IPS-18c (cell line): Measurements from ENCODE around the gene POLR2J.

Source experiments
- H3K4me3 ChIP-seq: 2 replicates; pipeline ENCODE4 v1.7.0; 2013; ENCODE audit warnings: low read depth, mild to moderate bottlenecking, low read length, moderate library complexity; ENCODE audit not compliant: insufficient read depth
- H3K9me3 ChIP-seq: one replicate; pipeline ENCODE4 v1.6.1; 2013; ENCODE audit warnings: mild to moderate bottlenecking, low read length, moderate library complexity; ENCODE audit not compliant: control insufficient read depth, insufficient read depth

Gene POLR2J

DNA sequence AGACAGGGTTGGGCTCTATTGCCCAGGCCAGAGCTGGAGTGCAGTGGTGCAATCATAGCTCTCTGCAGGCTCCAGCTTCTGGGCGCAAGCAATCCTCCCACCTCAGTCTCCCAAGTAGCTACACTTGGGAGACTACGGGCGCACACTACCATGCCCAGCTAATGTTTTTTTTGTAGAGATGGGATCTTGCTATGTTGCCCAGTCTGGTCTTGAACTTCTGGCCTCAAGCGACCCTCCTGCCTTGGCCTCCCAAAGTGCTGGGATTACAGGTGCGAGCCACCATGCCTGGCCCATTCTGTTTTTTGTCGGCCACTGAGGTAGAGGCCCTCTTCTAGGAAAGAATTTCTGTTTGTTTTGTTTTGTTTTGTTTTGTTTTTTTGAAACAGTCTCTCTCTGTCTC is 26.3 kb downstream of the POLR2J start:
- Histone ChIP-seq H3K4me3 (no peak overlapping the region), H3K9me3 (no peaks in the 10 kb centered on the region)

DNA sequence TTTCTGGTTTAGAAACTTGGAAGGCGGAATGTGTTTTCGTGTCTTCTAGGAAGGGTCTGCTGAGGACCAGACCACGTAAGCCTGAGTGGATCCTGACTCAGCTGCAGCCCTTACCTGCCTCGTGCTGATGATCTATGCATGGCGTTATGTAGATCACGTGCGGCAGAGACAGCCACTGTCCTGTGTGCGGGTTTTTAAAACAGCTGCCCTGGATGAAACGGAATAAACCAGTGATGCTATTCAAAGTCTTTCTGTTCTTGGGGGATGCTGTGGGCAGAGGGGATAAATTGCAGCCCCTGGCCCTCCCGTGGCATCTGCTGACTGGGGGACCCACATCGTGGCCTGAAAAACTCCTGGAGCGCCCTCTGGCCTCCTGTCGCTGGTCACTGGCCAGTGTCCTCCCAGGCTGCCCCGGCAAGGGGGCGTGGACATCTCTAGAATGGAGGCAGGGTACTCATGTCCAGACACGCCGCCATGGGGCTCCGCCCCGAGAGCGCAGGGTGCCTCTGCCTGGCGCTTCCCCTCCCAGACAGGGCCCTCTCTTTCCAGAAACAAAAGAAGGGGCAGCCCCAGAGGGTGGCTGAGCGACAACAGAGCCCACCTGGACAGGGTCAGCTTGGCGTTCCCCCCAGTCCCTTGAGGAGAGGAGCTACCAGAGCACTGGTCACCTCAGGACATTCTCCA is 27.2 kb downstream of the POLR2J start:
- Histone ChIP-seq H3K4me3 (no peak overlapping the region), H3K9me3 (no peaks in the 10 kb centered on the region)

DNA sequence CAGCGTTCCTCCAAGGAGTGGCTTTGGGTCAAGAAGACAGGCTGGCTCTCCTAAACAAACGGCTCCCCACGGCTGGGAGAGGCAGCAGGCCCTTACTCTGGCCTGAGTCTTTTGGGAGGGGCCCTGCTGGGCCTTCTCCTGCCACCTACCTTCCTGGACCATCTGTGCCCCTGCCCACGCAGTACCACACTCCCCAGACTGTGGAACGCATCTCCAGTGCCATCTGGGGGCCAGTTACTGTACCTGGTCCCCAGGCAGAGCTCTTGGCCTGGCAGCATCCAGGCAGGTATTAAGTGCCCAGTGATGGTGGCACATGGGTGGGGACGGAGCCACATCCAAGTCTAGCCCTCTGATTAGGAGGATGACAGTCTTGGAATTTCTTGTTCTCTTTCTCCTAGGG is 28.5 kb downstream of the POLR2J start:
- no peak overlapping the region for H3K4me3 ChIP-seq
- H3K9me3 ChIP-seq = no peaks in the 10 kb centered on the region

DNA sequence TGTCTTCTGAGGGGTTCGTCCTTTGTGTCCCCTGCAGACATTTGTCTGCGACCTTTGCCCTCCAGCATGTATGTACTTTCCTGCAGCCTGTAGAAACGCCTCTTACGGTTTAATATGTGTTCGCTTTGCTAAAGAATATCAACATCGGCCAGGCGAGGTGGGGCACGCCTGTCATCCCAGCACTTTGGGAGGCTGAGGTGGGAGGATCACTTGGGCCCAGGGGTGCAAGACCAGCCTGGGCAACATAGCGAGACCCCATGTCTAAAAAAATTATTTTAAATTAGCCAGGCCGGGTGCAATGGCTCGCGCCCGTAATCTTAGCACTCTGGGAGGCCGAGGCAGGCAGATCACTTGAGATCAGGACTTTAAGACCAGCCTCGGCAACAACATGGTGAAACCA is 29.6 kb downstream of the POLR2J start:
- Histone ChIP-seq H3K4me3 (no peak overlapping the region), H3K9me3 (no peaks in the 10 kb centered on the region)

DNA sequence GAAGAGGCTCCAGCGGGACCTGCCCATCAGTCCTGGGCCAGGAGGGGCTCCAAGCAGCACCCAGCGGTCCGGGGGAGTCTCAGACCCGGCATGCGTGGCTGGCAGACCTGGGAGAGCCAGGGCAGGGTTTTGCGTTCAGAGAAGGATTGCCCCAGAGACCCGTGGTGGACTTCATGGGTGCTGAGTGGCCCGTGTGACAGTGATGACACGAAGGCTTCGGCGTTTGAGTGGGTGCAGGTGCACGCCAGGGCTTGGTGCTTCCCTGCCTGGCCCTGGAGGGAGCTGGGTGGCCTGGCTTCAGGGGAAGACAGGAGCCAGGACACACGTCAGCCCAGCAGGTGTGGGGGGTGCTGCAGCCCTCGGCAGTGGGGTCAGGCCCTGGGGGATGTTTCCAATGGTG is 31.4 kb downstream of the POLR2J start:
- Histone ChIP-seq H3K9me3 (no peaks in the 10 kb centered on the region), H3K4me3 (no peak overlapping the region)

DNA sequence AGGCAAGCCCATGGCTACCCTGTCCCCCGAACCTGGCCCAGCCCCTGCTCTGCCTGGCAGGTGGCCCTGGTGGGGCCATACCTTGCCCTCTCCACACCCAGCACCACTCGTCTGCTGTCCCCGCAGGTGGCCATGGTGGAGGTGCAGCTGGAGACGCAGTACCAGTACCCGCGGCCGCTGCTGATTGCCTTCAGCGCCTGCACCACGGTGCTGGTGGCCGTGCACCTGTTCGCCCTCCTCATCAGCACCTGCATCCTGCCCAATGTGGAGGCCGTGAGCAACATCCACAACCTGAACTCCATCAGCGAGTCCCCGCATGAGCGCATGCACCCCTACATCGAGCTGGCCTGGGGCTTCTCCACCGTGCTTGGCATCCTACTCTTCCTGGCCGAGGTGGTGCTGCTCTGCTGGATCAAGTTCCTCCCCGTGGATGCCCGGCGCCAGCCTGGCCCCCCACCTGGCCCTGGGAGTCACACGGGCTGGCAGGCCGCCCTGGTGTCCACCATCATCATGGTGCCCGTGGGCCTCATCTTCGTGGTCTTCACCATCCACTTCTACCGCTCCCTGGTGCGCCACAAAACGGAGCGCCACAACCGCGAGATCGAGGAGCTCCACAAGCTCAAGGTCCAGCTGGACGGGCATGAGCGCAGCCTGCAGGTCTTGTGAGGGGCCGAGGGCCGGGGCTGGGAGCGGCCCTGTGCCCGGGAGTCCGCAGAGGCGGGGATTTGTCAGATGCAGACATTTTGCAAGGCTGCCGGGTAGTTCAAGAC is 32.1 kb downstream of the POLR2J start:
- no peak overlapping the region for H3K4me3 ChIP-seq
- H3K9me3 ChIP-seq = no peaks in the 10 kb centered on the region

DNA sequence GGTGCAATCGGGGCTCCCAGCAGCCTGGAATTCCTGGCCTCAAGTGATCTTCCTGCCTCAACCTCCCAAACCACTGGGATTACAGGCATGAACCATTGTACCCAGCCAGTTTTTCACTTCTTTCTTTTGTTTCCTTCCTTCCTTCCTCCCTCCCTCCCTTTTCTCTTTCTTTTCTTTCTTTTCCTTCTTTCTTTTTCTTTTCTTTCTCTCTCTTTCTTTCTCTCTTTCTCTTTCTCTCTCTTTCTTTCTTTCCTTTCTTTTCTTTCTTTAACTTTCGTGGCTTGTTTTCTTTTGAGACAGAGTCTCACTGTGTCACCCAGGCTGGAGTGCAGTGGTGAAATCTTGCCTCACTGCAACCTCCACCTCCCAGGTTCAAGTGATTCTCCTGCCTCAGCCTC is 33.0 kb downstream of the POLR2J start:
- H3K4me3 ChIP-seq = no peak overlapping the region
- no peaks in the 10 kb centered on the region for H3K9me3 ChIP-seq

DNA sequence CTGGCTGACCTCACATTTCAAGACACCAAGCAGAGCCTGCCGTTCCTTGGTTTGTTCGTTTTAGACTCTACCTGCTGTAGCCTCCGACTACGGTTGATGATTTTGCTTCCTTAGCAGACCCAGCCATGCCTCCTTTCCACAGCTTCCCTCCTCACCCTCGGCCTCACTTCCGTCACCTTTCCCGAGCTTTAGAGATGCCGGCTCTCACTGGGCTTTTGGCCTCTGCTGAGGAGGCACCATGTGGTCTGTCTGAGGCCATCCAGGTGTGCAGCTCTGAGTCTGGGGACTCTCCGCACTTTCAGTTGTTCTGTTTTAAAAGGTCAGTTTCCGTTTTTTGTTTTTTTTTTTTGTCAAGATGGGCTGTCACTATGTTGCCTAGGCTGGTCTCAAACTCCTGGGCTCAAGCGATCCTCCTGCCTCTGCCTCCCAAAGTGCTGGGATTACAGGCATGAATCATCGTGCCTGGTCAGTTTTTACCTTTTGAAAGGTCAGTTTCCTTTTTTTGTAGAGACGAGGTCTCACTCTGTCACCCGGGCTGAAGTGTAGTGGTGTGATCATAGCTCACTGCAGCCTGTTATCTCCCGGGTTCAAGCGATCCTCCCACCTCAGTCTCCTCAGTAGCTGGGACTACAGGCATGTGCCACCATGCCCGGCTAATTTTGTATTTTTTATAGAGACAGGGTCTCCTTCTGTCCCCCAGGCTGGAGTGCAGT is 33.6 kb downstream of the POLR2J start:
- no peaks in the 10 kb centered on the region for H3K9me3 ChIP-seq
- no peak overlapping the region for H3K4me3 ChIP-seq

DNA sequence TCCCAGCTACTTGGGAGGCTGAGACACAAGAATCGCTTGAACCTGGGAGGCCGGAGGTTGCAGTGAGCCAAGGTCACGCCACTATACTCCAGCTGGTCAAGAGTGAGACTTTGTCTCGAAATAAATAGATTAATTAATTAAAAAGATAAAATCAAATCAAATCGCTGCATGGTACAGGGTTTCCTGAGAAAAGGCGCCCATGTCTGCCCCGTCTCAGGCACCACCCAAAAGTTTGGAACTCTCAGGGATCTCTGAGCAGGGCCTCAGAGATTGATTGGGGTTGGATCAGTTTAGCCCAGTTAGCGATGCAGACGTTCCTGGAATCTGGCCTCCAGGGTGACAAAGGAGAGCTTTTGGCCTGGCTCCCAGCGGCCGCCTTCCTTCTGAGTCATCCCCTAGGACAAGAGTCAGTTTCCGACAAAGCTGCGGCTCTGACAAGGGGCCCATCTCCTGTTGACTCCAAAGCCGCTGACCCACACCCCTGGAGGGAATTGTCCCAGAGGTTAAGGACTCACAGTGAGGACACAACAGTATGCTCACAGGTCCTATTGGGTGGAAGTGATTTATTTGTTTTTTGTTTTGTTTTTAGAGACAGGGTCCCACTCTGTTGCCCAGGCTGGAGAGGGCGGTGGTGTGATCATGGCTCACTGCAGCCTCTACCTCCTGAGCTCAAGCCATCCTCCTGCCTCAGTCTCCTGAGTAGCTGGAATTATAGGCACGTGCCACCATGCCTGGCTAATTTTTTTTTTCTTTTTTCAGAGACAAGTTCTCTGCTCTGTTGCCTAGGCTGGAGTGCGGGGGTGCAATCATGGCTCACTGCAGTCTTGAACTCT is 38.5 kb downstream of the POLR2J start:
- H3K4me3 ChIP-seq = no peak overlapping the region
- H3K9me3 ChIP-seq = no peaks in the 10 kb centered on the region

DNA sequence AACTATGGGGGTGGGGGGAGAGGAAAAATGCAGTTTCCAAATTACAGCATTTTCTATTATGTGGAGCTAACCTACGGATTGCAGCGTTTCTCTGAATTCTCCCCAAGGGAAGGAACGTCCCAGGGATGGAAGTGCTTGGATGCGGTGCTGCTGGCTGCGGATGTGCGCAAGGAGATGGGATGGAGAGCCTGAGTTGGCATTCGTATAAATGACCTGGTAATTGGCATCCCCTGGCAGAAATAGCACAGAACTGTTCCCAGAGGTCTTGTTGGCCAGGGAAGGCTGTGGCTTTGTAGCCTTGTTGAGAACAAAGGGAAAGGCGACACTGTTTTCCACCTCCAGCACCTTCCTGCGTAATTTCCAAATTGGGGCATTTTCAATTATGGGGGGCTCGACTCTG is 42.6 kb downstream of the POLR2J start:
- Histone ChIP-seq H3K9me3 (no peaks in the 10 kb centered on the region), H3K4me3 (no peak overlapping the region)

DNA sequence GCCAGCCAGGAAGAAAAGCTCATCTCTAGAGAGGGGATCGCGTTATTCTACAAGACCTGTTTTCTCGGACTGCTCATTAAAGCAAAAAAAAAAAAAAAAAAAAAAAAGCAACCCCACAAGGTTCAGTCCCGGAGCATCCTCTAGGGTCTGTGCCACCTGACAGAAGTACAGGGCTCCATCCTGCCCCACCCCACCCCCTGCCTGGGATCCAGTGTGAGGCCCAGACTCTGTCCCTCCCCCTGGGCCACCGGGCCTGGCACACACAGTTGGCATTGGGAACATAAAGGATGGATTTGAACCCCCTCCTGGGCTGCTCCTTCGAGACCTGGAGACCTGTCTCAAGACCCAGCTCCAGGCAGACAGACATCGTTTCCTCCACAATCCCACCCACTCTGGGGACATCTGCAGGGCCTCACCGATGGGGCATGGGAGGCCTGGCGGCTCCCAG is 44.7 kb downstream of the POLR2J start:
- Histone ChIP-seq H3K9me3 (no peaks in the 10 kb centered on the region), H3K4me3 (peak overlapping the region; percentile 76)

DNA sequence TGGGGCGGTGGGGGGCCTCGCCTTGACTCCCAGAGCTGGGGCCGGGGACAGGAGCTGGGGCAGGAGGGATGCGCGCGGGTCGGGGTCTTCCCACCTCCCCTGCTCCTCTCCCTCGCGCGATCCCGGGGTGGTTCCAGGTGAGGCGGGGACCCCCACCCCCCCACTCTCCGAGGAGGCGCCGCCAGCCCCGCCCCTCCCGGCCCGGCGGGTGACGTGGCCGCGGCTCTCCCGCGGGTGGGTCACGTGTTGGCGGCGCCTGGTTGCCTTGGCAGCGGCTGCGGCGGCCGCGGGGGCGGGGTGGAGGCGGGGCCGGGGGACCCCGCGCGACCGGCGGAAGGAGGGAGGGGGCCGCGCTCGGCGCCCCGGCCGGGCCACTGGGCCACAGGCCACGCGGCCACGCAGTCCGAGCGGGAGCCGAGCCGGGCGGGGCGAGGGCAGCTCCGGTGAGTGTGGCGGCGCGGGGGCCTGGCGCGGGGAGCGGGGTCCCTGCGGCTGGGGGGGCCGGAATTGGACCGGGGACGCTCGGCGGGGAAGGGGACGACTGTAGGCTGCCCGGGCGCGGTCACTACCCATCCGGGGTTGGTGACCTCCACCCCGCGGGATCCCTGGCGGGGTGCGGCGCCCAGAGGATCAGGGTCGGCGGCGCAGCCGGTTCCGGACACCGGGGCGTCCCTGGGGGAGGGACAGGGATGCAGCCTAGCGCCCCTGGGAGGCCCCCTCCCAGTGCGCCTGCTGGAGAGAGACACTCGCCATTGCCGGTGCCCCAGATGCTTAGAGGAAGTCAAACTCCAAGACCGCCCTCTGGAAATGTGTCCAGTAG is 45.3 kb downstream of the POLR2J start, which contains the start of gene ORAI2:
ORAI2 (plus strand) TSS at position 357 of the 820 bp plus-strand sequence. CDS start 5,382 bp downstream, outside the sequence.
- Histone ChIP-seq H3K9me3 (no peaks in the 10 kb centered on the region), H3K4me3 (peak within 1 kb of the TSS; percentile 76)

DNA sequence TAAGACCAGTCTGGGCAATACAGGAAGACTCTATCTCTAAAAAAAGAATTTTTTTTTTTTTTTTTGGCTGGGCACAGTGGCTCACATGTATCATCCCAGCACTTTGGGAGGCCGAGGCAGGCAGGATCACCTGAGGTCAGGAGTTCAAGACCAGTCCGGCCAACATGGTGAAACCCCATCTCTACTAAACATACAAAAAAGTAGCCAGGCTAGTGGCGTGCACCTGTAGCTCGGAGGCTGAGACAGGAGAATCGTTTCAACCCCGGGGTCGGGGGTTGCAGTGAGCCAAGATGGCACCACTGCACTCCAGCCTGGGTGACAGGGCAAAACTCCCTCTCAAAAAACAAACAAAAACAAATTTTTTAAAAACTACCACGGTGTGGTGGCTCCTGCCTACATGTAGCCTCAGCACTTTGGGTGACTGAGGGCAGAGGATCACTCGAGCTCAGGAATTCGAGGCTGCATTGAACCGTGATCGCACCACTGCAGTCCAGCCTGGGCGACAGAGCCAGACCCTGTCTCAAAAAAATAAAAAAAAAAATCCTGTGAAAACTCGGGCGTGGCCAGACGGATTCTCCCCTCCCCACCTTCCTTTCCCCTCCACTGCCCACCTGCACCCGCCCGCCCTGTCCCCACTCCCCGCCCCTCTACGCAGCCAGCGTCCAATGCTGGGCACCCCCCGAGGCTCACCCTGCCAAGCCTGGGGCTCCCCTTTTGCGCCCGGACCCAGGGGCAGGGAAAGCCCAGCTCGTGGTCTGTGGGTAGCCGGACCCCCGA is 46.1 kb downstream of the POLR2J start:
- peak overlapping the region; percentile 76 for H3K4me3 ChIP-seq
- no peaks in the 10 kb centered on the region for H3K9me3 ChIP-seq

DNA sequence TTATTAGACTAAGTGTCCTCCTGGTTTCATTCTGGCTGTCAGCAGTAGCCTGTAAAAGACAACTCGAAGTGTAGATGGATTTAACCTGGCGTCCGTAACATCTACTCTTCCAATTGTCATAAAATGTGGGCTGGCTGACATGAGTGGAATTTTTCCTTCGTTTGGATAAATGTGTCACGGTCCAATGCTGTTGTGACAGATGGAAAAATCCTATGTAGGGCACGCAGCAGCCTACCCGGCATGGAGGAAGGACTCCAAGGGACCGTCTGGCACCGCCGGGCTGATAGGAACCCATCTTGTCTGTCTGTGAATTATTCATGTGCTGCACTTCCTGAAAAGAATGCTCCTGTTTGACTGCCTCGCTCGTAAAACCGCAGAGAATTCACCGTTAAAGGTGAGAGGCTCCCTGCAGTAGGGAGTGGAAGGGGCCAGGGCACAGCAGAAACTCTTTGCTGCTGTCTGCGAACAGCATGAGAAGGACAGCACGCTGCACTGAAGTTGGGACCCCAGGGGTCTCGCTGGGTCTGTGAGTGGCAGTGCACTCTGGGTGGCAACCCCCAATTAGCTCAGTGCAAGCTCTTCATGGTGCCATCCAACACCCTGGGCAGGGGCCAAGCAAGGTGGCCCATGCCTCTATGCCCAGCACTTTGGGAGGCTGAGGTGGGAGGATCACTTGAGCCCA is 47.0 kb downstream of the POLR2J start:
- Histone ChIP-seq H3K9me3 (no peaks in the 10 kb centered on the region), H3K4me3 (no peak overlapping the region)

DNA sequence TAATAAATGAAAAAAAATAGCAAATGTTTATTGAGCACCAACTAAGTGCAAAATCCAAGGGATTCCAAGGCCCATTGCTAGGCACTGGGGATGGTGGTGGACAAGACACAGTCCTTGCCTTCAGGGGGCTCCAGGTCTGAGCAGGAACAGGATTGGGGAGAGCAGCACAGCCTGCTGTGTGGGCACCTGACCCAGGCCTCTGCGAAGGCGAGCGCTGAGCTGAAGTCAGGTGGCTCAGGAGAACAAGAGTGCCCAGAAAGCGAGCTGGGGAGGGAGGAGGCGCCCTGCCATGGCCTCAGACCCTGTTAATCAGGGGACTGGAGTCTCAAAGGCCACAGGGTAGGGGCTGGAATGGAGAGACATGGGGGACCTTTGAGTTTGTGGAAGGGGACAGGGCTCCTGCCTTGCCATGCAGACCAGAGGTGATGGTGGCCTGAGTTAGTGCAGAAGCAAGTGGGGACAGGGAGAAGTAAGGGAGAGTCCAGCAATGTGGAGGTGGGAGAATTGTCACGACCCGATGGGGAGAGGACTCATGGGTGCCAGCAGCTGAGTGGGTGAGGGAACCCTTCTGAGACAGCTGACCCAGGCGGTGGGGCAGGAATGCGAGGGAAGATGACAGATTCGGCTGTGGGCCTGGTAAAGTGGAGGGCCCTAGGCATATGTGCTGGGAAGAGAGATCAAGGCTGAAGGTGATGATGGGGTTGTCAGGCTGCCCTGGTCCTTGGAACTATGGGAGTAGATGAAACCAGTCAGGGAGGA is 49.4 kb downstream of the POLR2J start:
- H3K9me3 ChIP-seq = no peaks in the 10 kb centered on the region

More for the DNA sequence above, 49.4 kb downstream of the POLR2J start:
- H3K4me3 ChIP-seq = no peak overlapping the region
